K562 (cell line): Measurements from ENCODE around the gene ENO3. TPM values are rescaled to one million over a fixed set of nuclear protein-coding genes. Genes with fewer than 3 reads are reported as not detected.

ENCODE experiments used
- DMBX1 ChIP-seq: fragments of 250-450 bp; sonication (Bioruptor Pico); IDR thresholded peaks from 2 replicates; pipeline ENCODE4 v1.8.0; 2022; ENCODE audit warnings: inconsistent platforms, mild to moderate bottlenecking, moderate library complexity, borderline replicate concordance
- FOXM1 ChIP-seq, 2 experiments: fragments of 450-650 bp in 1 of 2; sonication (generic) in 1 of 2; formaldehyde crosslinking in 1 of 2; IDR thresholded peaks; 2 replicates each; pipeline versions ENCODE4 v1.6.1 to v1.9.0; 2017 to 2022; ENCODE audit warnings: low read depth in 2 of 2, mild to moderate bottlenecking in 2 of 2, missing genetic modification reagents in 1 of 2, moderate library complexity in 1 of 2
- ZBTB34 ChIP-seq: fragments of 250-450 bp; sonication (Bioruptor Pico); IDR thresholded peaks from 2 replicates; pipeline ENCODE4 v1.8.0; 2021; ENCODE audit warnings: mild to moderate bottlenecking, moderate library complexity
- ZNF398 ChIP-seq: fragments of 250-450 bp; sonication (Bioruptor Pico); IDR thresholded peaks from 2 replicates; pipeline ENCODE4 v1.8.0; 2021; ENCODE audit warnings: moderate library complexity, mild to moderate bottlenecking, inconsistent platforms
- ZNF449 ChIP-seq: fragments of 250-450 bp; sonication (Bioruptor Pico); IDR thresholded peaks from 2 replicates; pipeline ENCODE4 v1.8.0; 2022; ENCODE audit warnings: moderate library complexity, mild to moderate bottlenecking, inconsistent platforms
- polyA plus RNA-seq, 8 experiments: library from polyadenylated mRNA; depleted of rRNA in 4 of 8; stranded (reverse) in 5 of 8; unstranded in 3 of 8; fragments of >200 nt; fragmentation: Nextera tagmentation in 2 of 8; fragmentation: Illumina TruSeq in 1 of 8; extraction: Ambion mirVana in 2 of 8; extraction: Trizol in 1 of 8; gene quantifications; 2 replicates each; pipeline versions ENCODE4 v1.2.1 to v1.2.3, GENCODE V29; 2011 to 2014; ENCODE audit warnings: inconsistent platforms in 1 of 8, missing spikeins in 1 of 8
- total RNA-seq, 7 experiments: library from RNA; depleted of rRNA in 6 of 7; stranded (reverse); fragments of >200 nt in 6 of 7; fragmentation: Illumina TruSeq in 2 of 7; extraction: Trizol in 2 of 7; gene quantifications; 2 replicates each; pipeline versions ENCODE4 v1.2.1 to v1.2.3, GENCODE V29; 2011 to 2021; ENCODE audit warnings: low replicate concordance in 1 of 7

The ENO3 gene
- total and polyA plus RNA-seq, 9 of the 15 experiments (the other 6 are each of a cell fraction or from before 2014, with no cell fraction given) = 5.7 to 17.2 (median 9.9) TPM

GRCh38 chr17:4919511-4920047, 31.3 kb upstream of the ENO3 start (continued):
- TF ChIP-seq ZNF398 = no peak
- no peak for TF ChIP-seq DMBX1 (CRISPR knock-in tag)
- TF ChIP-seq FOXM1 (IDR thresholded peaks at IDR 0.05; ENCODE audit: low read depth) = no peak
- no peak for TF ChIP-seq FOXM1 (CRISPR knock-in tag; IDR thresholded peaks at IDR 0.05; ENCODE audit: low read depth)
- no peak for TF ChIP-seq ZNF449 (CRISPR knock-in tag)
- TF ChIP-seq ZBTB34 (CRISPR knock-in tag) = no peak
